Urinary bladder (tissue), 4 donors: ENCODE measurements around the gene BBIP1. TPM values are rescaled to one million over a fixed set of nuclear protein-coding genes. Genes with fewer than 3 reads are reported as not detected.

Experiments used
- DNase-seq: peaks from one replicate; pipeline ENCODE4 v3.0.0-alpha.2; 2015; ENCODE audit errors: extremely low spot score
- H3K27ac ChIP-seq: one replicate; pipeline ENCODE4 v1.5.1; 2013; ENCODE audit warnings: low read depth, mild to moderate bottlenecking, moderate library complexity
- H3K36me3 ChIP-seq: one replicate; pipeline ENCODE4 v1.6.1; 2013; ENCODE audit warnings: mild to moderate bottlenecking, moderate library complexity; ENCODE audit not compliant: insufficient read depth
- H3K4me1 ChIP-seq: one replicate; pipeline ENCODE4 v1.6.1; 2013; ENCODE audit warnings: mild to moderate bottlenecking, moderate library complexity; ENCODE audit not compliant: insufficient read depth
- H3K4me3 ChIP-seq: one replicate; pipeline ENCODE4 v1.5.1; 2013; ENCODE audit warnings: low read depth, low read length
- WGBS: extraction: QIAGEN DNeasy Blood & Tissue Kit; methylation state at CpG from one replicate; pipeline ENCODE4 v1.1.7; 2013; 5-methylcytosine and 5-hydroxymethylcytosine counted together
- polyA plus RNA-seq: library from polyadenylated mRNA; stranded (reverse); fragments of 200-250 nt; gene quantifications from one replicate; pipeline ENCODE4 v1.2.3, GENCODE V29; 2013
- total RNA-seq: library from RNA; depleted of rRNA; stranded (reverse); fragments of >200 nt; gene quantifications from one replicate; pipeline ENCODE4 v1.2.3, GENCODE V29; 2014
- donor health status: healthy with polysubstance abuse.
- donor health status: healthy.

The BBIP1 gene
- total and polyA plus RNA-seq, 2 donors: 28.7 to 57.9 TPM

DNA sequence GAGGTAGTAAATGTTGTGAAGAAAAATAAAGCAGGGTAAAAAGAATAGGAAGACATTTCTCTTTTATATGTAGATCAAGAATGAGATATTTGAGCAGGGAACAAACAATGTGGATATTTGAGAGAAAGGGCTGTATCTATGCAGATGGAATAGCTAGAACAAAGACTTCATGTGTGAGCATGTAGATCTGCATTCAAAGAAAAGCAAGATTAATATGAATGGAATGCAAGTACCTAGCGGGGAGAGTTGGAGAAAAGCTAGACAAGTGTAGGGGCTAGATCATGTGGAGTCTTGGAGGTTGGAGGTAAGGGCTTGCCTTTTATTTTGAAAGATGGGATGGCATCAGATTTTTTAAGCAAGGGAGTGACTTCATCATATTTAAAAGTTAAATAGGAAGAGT is 27.5 kb upstream of the BBIP1 start:
- 95% methylated on average over 1 of the region's 1 CpG for WGBS
- no peak overlapping the region for H3K4me3 ChIP-seq
- no peak overlapping the region for H3K27ac ChIP-seq
- H3K36me3 ChIP-seq: peaks cover 1% of the 10 kb centered on the region
- no peak for DNase-seq
- H3K4me1 ChIP-seq: no peaks in the 10 kb centered on the region

DNA sequence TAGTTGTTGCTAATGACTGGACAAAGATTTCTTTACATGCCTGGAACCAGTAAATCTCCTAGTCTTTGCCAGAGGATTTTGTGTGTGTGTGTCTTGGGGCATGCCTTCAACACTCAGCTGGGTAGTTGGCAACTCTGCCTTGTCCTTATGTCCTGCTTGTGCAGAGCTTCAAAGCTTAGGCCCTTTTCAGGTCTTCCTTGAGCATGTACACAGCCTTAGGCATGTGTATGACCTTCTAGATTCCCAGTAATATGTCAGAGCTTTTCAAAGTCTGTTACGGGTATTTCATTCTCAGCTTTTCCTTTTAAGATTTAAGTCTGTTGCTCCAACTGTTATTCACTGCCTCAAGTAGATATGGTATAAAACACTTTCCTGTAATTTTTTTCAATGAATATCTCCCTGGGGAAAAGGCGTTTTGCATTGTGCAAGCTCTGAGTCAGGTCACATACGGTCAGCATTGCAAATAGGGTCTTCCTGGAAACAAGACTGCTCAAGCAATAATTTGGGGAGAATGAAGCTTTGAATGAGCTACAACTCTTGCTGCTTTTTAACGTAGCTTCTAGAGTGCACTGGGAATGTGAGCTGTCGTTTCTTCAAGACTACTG is 25.9 kb upstream of the BBIP1 start:
- Histone ChIP-seq H3K4me3 (no peak overlapping the region), H3K36me3 (no peaks in the 10 kb centered on the region), H3K4me1 (no peaks in the 10 kb centered on the region), H3K27ac (no peak overlapping the region)
- no peak for DNase-seq
- WGBS: 76% methylated on average over 5 of the region's 5 CpGs

DNA sequence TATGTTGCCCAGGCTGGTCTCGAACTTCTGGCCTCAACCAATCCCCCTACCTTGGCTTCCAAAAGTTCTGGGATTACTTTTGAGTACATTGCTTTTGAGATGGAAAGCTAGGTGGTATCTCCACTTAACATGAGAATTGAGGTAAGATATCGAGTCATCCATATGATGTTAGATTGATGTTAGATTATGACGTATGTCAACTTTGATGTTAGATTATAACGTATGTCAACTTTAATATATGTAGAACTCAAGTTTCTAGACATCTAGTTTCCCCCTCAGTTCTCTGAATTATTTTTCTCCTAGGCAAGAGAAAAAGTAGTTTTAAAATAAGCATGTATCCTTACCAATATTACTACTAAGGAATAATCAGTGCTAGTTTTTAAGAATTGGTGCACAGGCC is 20.4 kb upstream of the BBIP1 start:
- no peak for DNase-seq
- Histone ChIP-seq H3K4me1 (no peaks in the 10 kb centered on the region), H3K27ac (no peak overlapping the region), H3K4me3 (no peak overlapping the region), H3K36me3 (no peaks in the 10 kb centered on the region)
- 93% methylated on average over 4 of the region's 4 CpGs for WGBS

DNA sequence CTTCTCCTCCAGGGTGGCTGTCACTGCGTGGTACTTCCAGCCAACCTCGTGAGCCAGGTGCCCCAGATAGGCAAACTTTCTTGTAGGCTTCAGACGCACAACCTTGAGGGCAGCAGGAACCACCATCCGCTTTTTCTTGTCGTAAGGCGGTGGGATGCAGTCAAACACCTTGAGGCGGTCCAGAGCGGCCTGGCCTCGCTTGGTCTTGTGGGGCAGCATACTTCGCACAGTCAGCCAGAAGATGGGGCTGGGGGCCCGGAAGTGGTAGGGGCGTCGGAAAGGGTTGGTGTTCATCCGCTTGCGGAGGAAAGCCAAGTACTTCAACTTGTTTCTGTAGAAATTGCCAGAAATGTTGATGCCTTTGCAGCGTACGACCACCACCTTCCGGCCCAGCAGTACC is 17.8 kb upstream of the BBIP1 start:
- H3K36me3 ChIP-seq: no peaks in the 10 kb centered on the region
- no peak for DNase-seq
- 98% methylated on average over 18 of the region's 18 CpGs for WGBS

GRCh38 chr10:110932505-110933180 is 13.7 kb upstream of the BBIP1 start:
- no peak overlapping the region for H3K27ac ChIP-seq
- no peak overlapping the region for H3K4me3 ChIP-seq
- no peak for DNase-seq
- peaks cover 2% of the 10 kb centered on the region for H3K4me1 ChIP-seq
- no peaks in the 10 kb centered on the region for H3K36me3 ChIP-seq
- WGBS: 46% methylated on average over 1 of the region's 1 CpG

More for the DNA sequence above, 17.8 kb upstream of the BBIP1 start:
- peaks cover 2% of the 10 kb centered on the region for H3K4me1 ChIP-seq
- no peak overlapping the region for H3K27ac ChIP-seq
- no peak overlapping the region for H3K4me3 ChIP-seq

- Histone ChIP-seq H3K27ac (no peak overlapping the region), H3K4me3 (no peak overlapping the region), H3K4me1 (peaks cover 2% of the 10 kb centered on the region), H3K36me3 (no peaks in the 10 kb centered on the region)
- 55% methylated on average over 1 of the region's 1 CpG for WGBS
- DNase-seq: no peak
Observed at GRCh38 chr10:110931769-110932381, 12.9 kb upstream of the BBIP1 start.

DNA sequence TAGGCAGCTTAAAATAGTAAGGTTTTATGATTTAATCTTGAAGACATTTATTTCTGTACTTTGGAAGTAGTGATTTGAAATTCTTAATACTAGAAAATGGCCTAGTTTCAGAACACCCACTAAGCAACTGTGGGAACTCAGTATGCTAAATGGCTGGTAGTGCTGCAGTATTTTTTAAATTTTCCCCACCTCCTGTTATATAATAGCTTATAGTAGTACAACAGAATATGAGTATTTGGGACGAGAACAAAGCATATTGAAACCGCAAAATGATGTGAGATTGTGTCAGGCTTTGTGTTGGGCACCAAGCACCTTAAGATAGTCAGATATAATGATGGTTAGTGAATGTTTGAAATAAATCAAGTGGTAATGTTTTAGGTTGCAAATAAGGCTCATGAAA is 8.5 kb upstream of the BBIP1 start:
- Histone ChIP-seq H3K36me3 (no peaks in the 10 kb centered on the region), H3K4me3 (no peak overlapping the region), H3K4me1 (peaks cover 3% of the 10 kb centered on the region), H3K27ac (no peak overlapping the region)
- DNase-seq: no peak
- 97% methylated on average over 2 of the region's 2 CpGs for WGBS

DNA sequence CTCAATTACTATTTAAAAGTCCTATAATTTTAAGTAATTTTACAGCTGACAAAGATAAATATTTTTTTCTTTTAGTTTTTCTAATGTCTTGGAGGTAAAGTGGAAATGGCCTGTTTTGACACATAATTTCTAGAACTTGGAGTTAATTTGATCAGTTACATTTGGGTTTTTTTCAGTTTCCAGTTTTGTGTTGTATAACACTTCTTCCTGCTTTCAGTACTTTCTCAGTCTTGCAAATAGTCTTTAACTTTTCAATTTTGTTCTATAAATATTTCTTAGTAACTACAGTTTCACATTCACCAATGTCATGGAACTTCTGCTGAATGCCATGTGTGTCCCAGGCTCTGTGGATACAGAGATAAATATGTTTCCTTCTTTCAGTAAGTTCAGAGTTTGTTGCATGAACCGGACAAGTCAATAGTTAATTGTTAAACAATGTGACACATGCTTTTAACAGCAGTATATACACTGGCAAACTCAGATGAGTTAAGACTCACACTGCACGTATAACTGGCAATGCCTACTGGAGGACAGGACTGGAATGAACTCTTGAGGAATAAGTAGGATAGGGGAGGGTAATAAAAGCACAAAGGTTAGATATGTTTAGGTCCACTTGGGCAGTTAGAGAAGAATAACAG is 5.0 kb upstream of the BBIP1 start:
- Histone ChIP-seq H3K4me1 (peaks cover 1% of the 10 kb centered on the region), H3K36me3 (no peaks in the 10 kb centered on the region), H3K4me3 (no peak overlapping the region), H3K27ac (no peak overlapping the region)
- no peak for DNase-seq
- WGBS: 59% methylated on average over 2 of the region's 2 CpGs

DNA sequence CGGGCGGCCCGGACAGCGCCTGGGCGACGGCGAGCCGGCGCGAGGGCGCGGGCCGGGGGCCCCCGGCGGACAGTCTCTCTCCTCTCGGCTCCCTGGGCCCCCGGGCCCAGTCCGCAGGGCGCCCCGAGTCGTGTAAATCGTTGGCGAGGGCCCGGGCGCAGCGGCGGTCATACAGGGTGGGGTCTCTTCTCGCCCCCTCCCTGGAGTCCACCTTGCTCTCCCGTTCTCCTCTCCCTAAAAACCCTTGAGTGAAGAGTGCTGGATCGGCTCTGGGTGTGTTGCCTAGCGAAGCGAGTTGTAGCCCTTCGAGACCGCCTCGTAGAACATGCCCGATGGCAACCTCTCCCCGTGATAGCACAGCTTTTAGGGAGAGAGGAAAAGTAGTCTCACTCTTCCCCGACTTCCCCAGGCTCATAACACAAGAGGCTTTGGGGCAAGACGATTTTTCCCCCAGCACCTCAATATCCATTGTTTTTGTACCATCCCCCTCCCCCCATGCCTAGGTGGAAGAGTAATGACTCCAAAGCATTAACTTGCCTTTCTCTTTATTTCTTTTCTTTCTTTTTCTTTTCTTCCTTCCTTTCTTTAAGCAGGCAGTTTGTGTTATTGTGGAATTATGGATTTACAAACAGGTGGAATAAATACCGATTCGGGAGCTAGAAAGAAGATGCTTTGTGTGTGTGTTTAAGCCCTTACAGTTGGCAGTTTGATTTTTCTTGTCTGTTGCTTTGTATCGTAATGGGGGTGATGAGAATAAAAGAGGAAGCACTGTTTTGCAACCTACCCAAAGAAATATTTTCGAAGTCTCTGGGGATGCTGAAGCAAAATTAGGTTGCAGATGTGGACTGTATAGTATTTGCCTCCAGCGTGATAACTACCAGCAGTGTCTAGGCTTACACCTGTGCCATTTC is 1.2 kb upstream of the BBIP1 start:
- Histone ChIP-seq H3K4me1 (peaks cover 1% of the 10 kb centered on the region), H3K36me3 (no peaks in the 10 kb centered on the region), H3K4me3 (peak overlapping the region; percentile 95), H3K27ac (peak overlapping the region; percentile 98)
- peak; percentile 20 for DNase-seq
- under 1% methylated on average over 44 of the region's 44 CpGs for WGBS

GRCh38 chr10:110919349-110919931 is 460 bp upstream of the BBIP1 start, which contains the start of gene SHOC2:
TSS of gene SHOC2 (plus strand) at chr10:110919604. CDS start at chr10:110964359, 44,755 bp downstream.
- Histone ChIP-seq H3K27ac (peak within 1 kb of the TSS; percentile 99), H3K4me3 (peak within 1 kb of the TSS; percentile 95), H3K36me3 (no peaks in the 10 kb centered on the region), H3K4me1 (peaks cover 1% of the 10 kb centered on the region)
- DNase-seq: no peak
- under 1% methylated on average over 53 of the region's 61 CpGs for WGBS

DNA sequence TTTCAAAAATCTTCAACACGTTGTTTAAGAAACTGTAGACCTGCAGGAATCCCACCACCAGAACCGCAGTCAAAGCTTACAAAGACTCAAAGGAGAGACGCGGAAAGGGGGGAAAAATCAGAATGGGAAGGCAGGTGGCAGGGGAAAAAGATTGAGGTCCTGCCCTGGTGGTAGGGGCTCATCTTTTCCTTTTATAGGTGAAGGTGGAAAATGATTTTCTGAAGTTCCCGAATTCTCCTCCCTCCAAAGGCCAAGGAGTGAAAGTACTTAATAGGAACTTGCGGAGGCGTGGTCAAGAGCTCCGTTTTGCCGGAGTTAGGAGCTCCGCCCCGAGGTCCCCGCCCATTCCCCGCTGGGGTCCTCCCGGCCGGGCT is 724 bp downstream of the BBIP1 start:
- no peaks in the 10 kb centered on the region for H3K4me1 ChIP-seq
- H3K36me3 ChIP-seq: no peaks in the 10 kb centered on the region
- under 1% methylated on average over 15 of the region's 15 CpGs for WGBS
- H3K27ac ChIP-seq: peak overlapping the region; percentile 99
- H3K4me3 ChIP-seq: peak overlapping the region; percentile 72
- DNase-seq: peak; percentile 89

- 89% methylated on average over 3 of the region's 3 CpGs for whole genome bisulfite sequencing
Observed at GRCh38 chr10:110916554-110917346, 2.2 kb downstream of the BBIP1 start.

More at GRCh38 chr10:110916554-110917346, 2.2 kb downstream of the BBIP1 start:
- Histone ChIP-seq H3K36me3 (no peaks in the 10 kb centered on the region), H3K4me1 (no peaks in the 10 kb centered on the region), H3K4me3 (no peak overlapping the region), H3K27ac (no peak overlapping the region)
- no peak for DNase-seq
